Aorta (tissue), 5 donors: ENCODE measurements around the gene FBF1. TPM values are rescaled to one million over a fixed set of nuclear protein-coding genes. Genes with fewer than 3 reads are reported as not detected.
A peak's percentile ranks its signal among the peaks of the same experiment; 100 is the strongest.
"Not testable (repeated sequence)": the region's sequence is repeated elsewhere in the genome, so short reads cannot be mapped to it uniquely, and the experiment has no call there.

Source experiments
- ATAC-seq: fragments of 200-7000 bp; cut with Tn5 transposase; one replicate; pipeline ENCODE4 v1.9.1; 2022; ENCODE audit warnings: moderate library complexity; ENCODE audit not compliant: low FRiP score
- DNase-seq, 2 donors: peaks; one replicate each; pipeline ENCODE4 v3.0.0-alpha.2; 2020
- H3K27ac ChIP-seq, 2 donors: one replicate each; pipeline ENCODE4 v1.5.1; 2013; ENCODE audit warnings: low read length in 2 of 2, mild to moderate bottlenecking in 2 of 2, moderate library complexity in 2 of 2, control low read depth in 1 of 2, inconsistent platforms in 1 of 2, low read depth in 1 of 2
- H3K27me3 ChIP-seq, 2 donors: one replicate each; pipeline ENCODE4 v1.6.1; 2013; ENCODE audit warnings: control low read depth in 1 of 2, low read length in 1 of 2, mild to moderate bottlenecking in 1 of 2, moderate library complexity in 1 of 2; ENCODE audit not compliant: insufficient read depth in 2 of 2, control insufficient read depth in 1 of 2
- H3K36me3 ChIP-seq, 2 donors: one replicate each; pipeline ENCODE4 v1.6.1; 2013; ENCODE audit warnings: control low read depth in 1 of 2, low read length in 1 of 2, mild to moderate bottlenecking in 1 of 2; ENCODE audit not compliant: insufficient read depth in 2 of 2, control insufficient read depth in 1 of 2
- H3K4me1 ChIP-seq, 2 donors: one replicate each; pipeline ENCODE4 v1.6.1; 2013; ENCODE audit warnings: low read length in 2 of 2, control low read depth in 1 of 2, mild to moderate bottlenecking in 1 of 2, moderate library complexity in 1 of 2; ENCODE audit not compliant: insufficient read depth in 2 of 2, control insufficient read depth in 1 of 2
- H3K4me3 ChIP-seq, 2 donors: one replicate each; pipeline ENCODE4 v1.5.1; 2013; ENCODE audit warnings: low read length in 2 of 2, control low read depth in 1 of 2, mild to moderate bottlenecking in 1 of 2
- H3K9me3 ChIP-seq: one replicate; pipeline ENCODE4 v1.6.1; 2013; ENCODE audit warnings: mild to moderate bottlenecking, low read length; ENCODE audit not compliant: control insufficient read depth
- WGBS, 2 donors: extraction: QIAGEN DNeasy Blood & Tissue Kit; methylation state at CpG; one replicate each; pipeline ENCODE4 v1.1.7; 2013; 5-methylcytosine and 5-hydroxymethylcytosine counted together
- intact Hi-C, 2 donors: fragments of 100-400 bp; cut with DNase I; formaldehyde crosslinking; loops; one replicate each; pipeline versions ENCODE4 v1.14.2 to v1.15.0; 2022
- polyA plus RNA-seq, 2 donors: library from polyadenylated mRNA; stranded (reverse); fragments of 200-250 nt; gene quantifications; one replicate each; pipeline ENCODE4 v1.2.3, GENCODE V29; 2013
- total RNA-seq, 2 donors: library from RNA; stranded (reverse); fragmentation: NEBNext Ultra II Directional; extraction: Animal tissue kit (Norgen Biotek cat#: 25700); gene quantifications; one replicate each; pipeline ENCODE4 v1.2.1, GENCODE V29; 2021
- donor health status: healthy with polysubstance abuse.
- donor health status: Bipolar disorder and iron deficiency.
- donor health status: DM: no; HTN: no; CAD: no.
- donor health status: DM: no; HTN: no; CAD: no.
- donor health status: DM: yes; HTN: yes; CAD: no.

The FBF1 gene
- total and polyA plus RNA-seq, 4 donors = 1.0 to 21.6 (median 8.8) TPM

- H3K27me3 ChIP-seq = no peaks in the 10 kb centered on the region
- intact Hi-C loops = loop anchor here in 1 of 2 donors (5.0 kb wide), 1 partner anchor 45 kb away; no protein-coding TSS in a partner anchor
- 78 to 80% methylated on average over 32 of the region's 32 CpGs for WGBS, 2 donors
- peaks cover 0 to 1% of the 10 kb centered on the region in 2 donors for H3K36me3 ChIP-seq
- H3K4me1 ChIP-seq = no peaks in the 10 kb centered on the region
- H3K4me3 ChIP-seq = no peak overlapping the region
- ATAC-seq (no peak), DNase-seq (peak in 1 of 2 donors; percentile 46)
- H3K27ac ChIP-seq = no peak overlapping the region
- no peaks in the 10 kb centered on the region for H3K9me3 ChIP-seq
These were observed 49.0 kb downstream of the FBF1 start for GRCh38 chr17:75891605-75892555.

- ATAC-seq (no peak), DNase-seq (peak in 1 of 2 donors; percentile 49)
- intact Hi-C loops = loop anchor here in 1 of 2 donors (5.0 kb wide), 1 partner anchor 44 kb away; no protein-coding TSS in a partner anchor
- no peaks in the 10 kb centered on the region for H3K27me3 ChIP-seq
- 92% methylated on average over 31 of the region's 31 CpGs for WGBS, 2 donors
- no peaks in the 10 kb centered on the region for H3K4me1 ChIP-seq
- H3K9me3 ChIP-seq = no peaks in the 10 kb centered on the region
- no peak overlapping the region for H3K27ac ChIP-seq
- H3K36me3 ChIP-seq = peaks cover 0 to 1% of the 10 kb centered on the region in 2 donors
- no peak overlapping the region for H3K4me3 ChIP-seq
These were observed 49.7 kb downstream of the FBF1 start for GRCh38 chr17:75891022-75891604.

GRCh38 chr17:75889454-75889853 lies 51.4 kb downstream of the FBF1 start:
- DNase-seq = no peak
- H3K9me3 ChIP-seq = no peaks in the 10 kb centered on the region
- no peak overlapping the region for H3K27ac ChIP-seq
- no peaks in the 10 kb centered on the region for H3K4me1 ChIP-seq
- no peak for ATAC-seq
- peaks cover 0 to 1% of the 10 kb centered on the region in 2 donors for H3K36me3 ChIP-seq
- H3K4me3 ChIP-seq = no peak overlapping the region
- H3K27me3 ChIP-seq = no peaks in the 10 kb centered on the region
- WGBS, 2 donors = 75 to 76% methylated on average over 6 of the region's 6 CpGs
- intact Hi-C loops = no loop called here

- H3K4me3 ChIP-seq = no peak overlapping the region
- intact Hi-C loops = no loop called here
- no peaks in the 10 kb centered on the region for H3K9me3 ChIP-seq
- ATAC-seq (no peak), DNase-seq (peak in 1 of 2 donors; percentile 45)
- H3K36me3 ChIP-seq = peaks cover 0 to 1% of the 10 kb centered on the region in 2 donors
- H3K27ac ChIP-seq = no peak overlapping the region
- WGBS, 2 donors = 84 to 85% methylated on average over 6 of the region's 6 CpGs
- no peaks in the 10 kb centered on the region for H3K4me1 ChIP-seq
- no peaks in the 10 kb centered on the region for H3K27me3 ChIP-seq
These were observed 52.4 kb downstream of the FBF1 start for GRCh38 chr17:75888484-75888883.

GRCh38 chr17:75885860-75886259 lies 55.0 kb downstream of the FBF1 start:
- H3K9me3 ChIP-seq, ATAC-seq, H3K4me1 ChIP-seq, H3K4me3 ChIP-seq, H3K36me3 ChIP-seq, intact Hi-C loops, H3K27ac ChIP-seq, DNase-seq, H3K27me3 ChIP-seq: not testable (repeated sequence)
- WGBS, 2 donors = 83 to 84% methylated on average over 9 of the region's 9 CpGs

- no peak overlapping the region for H3K4me3 ChIP-seq
- 84 to 87% methylated on average over 8 of the region's 8 CpGs for WGBS, 2 donors
- no peaks in the 10 kb centered on the region for H3K36me3 ChIP-seq
- H3K9me3 ChIP-seq = no peaks in the 10 kb centered on the region
- no peak for DNase-seq
- intact Hi-C loops = no loop called here
- H3K27ac ChIP-seq = no peak overlapping the region
- H3K27me3 ChIP-seq = no peaks in the 10 kb centered on the region
- ATAC-seq = no peak
- H3K4me1 ChIP-seq = no peaks in the 10 kb centered on the region
These were observed 55.4 kb downstream of the FBF1 start for GRCh38 chr17:75885431-75885830.

GRCh38 chr17:75881678-75882454 lies 59.0 kb downstream of the FBF1 start:
- H3K4me1 ChIP-seq = no peaks in the 10 kb centered on the region
- 88 to 90% methylated on average over 15 of the region's 15 CpGs for WGBS, 2 donors
- no peaks in the 10 kb centered on the region for H3K9me3 ChIP-seq
- no peak for ATAC-seq
- no peaks in the 10 kb centered on the region for H3K27me3 ChIP-seq
- H3K4me3 ChIP-seq = no peak overlapping the region
- no peak for DNase-seq
- no peaks in the 10 kb centered on the region for H3K36me3 ChIP-seq
- H3K27ac ChIP-seq = no peak overlapping the region
- intact Hi-C loops = no loop called here

- Histone ChIP-seq H3K9me3 (no peaks in the 10 kb centered on the region), H3K27ac (no peak overlapping the region), H3K4me3 (no peak overlapping the region), H3K36me3 (no peaks in the 10 kb centered on the region), H3K27me3 (no peaks in the 10 kb centered on the region), H3K4me1 (no peaks in the 10 kb centered on the region)
- DNase-seq (no peak), ATAC-seq (no peak)
- WGBS, 2 donors = 57 to 61% methylated on average over 7 of the region's 7 CpGs
- intact Hi-C loops = no loop called here
These were observed 60.6 kb downstream of the FBF1 start for GRCh38 chr17:75880266-75880665.
